Mononuclear cell (primary cell): Measurements from ENCODE around the gene TPSD1. TPM values are rescaled to one million over a fixed set of nuclear protein-coding genes. Genes with fewer than 3 reads are reported as not detected.

Experiments
- H3K27me3 ChIP-seq: 2 replicates; pipeline ENCODE4 v1.6.0; 2011; ENCODE audit warnings: low read length, control low read depth; ENCODE audit not compliant: insufficient read depth
- H3K4me1 ChIP-seq: 2 replicates; pipeline ENCODE4 v1.5.1; 2011; ENCODE audit warnings: mild to moderate bottlenecking, low read length, control low read depth; ENCODE audit not compliant: insufficient read depth
- H3K4me3 ChIP-seq: 2 replicates; pipeline ENCODE4 v1.5.1; 2011; ENCODE audit warnings: mild to moderate bottlenecking, low read length, moderate library complexity
- H3K9me3 ChIP-seq: 2 replicates; pipeline ENCODE4 v1.5.1; 2011; ENCODE audit warnings: low read depth, mild to moderate bottlenecking, control low read depth, low read length
- total RNA-seq: library from RNA; depleted of rRNA; stranded (reverse); fragments of >200 nt; gene quantifications from one replicate; pipeline ENCODE4 v1.2.3, GENCODE V29; 2012

TPSD1 gene
- total RNA-seq, 1 donor: not detected

DNA sequence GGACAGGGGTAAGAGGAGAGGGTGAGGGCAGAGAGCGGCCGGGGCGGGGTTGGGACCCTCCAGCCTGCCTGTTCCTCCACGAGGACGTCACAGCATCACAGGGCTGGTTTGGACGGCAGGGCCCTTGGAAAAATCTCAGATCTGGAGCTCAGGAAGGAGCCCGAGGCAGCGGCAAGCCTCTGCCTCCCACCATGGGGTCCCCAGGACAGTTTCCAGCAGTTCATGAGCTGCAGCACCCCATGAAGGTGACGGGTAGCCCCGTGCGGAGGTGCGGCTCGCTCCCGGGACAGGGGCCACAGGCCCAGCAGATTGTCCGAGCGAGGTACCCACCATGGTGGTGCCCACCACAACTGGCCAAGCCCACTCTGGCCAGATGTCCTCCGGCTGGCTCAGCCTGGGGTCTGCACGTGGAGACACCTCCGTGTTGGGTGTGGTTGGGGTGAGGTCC, 21.3 kb downstream of the TPSD1 start:
- Histone ChIP-seq H3K27me3 (no peaks in the 10 kb centered on the region), H3K9me3 (no peaks in the 10 kb centered on the region), H3K4me1 (no peaks in the 10 kb centered on the region), H3K4me3 (no peak overlapping the region)

DNA sequence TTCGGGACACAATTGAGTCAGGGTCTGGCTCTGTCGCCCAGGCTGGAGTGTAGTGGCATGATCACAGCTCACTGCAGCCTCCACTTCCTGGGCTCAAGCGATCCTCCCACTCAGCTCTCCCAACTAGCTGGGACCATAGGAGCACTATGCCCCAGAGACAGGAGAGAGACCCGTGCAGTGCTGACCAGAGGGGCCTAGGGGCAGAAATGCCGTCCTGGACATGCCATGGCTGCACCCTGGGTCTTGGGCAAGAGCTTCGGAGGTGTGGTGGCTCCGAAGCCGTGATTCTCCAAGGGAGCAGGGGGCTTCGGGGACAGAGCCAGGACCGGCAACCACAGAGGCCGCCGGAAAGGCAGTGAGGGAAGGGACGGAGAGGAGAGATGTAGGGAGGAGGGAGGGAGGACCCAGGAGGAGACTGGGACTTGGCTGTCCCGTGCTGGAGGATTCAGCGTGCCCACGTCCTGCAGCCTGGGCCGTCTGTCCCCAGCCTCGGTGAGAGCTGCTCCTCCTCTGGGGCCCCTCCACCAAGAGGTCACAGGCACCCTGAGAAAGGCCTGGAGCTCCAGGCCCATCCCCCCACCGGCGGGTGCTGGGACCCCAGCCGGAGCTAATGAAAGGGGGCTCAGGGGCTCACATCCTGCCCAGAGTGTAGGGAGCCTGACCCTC, 21.9 kb downstream of the TPSD1 start:
- H3K9me3 ChIP-seq: no peaks in the 10 kb centered on the region
- no peaks in the 10 kb centered on the region for H3K27me3 ChIP-seq
- H3K4me3 ChIP-seq: no peak overlapping the region
- H3K4me1 ChIP-seq: no peaks in the 10 kb centered on the region

DNA sequence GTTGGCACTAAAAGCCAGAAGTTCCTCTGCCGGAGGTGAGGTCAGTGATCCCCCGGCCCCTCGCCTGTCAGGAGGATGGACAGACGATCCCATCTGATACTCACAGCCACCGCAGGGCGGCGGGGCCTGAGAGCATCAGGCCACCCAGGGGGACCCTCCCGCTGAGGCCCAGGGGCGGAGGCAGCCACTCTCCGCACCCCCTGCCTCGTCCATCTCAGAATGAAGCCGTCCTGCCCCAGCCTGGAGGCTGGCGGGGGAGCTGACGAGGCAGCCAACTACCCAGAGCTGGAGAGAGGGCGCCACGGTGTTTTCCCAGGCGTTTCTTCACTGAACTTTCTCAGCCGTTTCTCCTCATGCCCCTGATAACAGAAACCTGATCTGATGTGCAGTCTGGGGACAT, 22.6 kb downstream of the TPSD1 start:
- Histone ChIP-seq H3K27me3 (no peaks in the 10 kb centered on the region), H3K9me3 (no peaks in the 10 kb centered on the region), H3K4me3 (no peak overlapping the region), H3K4me1 (no peaks in the 10 kb centered on the region)

DNA sequence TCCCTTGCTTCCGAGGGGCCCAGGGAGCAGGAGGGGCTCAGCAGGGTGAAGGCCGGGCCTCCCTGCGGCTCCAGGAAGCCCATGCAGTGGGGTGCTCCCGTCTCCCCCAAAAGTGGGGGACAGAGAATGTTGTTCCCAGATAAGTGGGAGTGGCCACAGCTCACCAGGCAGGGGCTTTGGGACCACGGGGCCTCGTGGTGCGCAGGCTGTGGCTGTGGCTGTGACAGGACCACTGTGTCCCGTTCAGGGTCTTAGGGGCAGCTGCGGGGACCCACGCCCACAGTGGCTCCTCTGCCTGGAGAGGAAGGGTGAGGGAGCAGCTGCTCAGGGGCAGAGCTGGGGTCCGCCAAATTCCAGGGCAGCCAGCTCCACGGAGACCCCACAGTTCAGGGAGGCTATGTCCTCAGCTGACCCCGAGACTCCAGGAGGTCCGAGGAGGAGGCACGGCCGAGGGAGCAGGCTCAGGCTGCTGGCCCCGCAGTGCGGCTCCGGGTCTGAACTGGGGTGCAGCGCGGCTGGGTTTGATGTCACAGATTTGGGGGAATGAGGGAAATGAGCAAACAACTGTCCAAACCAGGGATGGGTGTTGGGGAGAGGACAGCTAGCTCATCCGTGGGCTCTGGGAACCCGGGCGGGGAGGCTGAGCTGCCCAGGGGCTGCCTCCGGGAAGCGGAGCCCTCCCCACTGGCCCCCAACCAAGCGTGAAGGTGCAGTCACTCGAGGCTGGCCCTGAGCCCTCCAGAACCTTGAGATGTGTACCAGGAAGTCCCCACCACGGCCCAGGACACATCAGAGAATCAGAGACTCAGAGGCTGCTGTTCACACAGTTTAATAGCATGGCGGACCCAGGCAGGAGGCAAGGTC, 23.4 kb downstream of the TPSD1 start:
- Histone ChIP-seq H3K9me3 (no peaks in the 10 kb centered on the region), H3K27me3 (no peaks in the 10 kb centered on the region), H3K4me3 (no peak overlapping the region), H3K4me1 (no peaks in the 10 kb centered on the region)

DNA sequence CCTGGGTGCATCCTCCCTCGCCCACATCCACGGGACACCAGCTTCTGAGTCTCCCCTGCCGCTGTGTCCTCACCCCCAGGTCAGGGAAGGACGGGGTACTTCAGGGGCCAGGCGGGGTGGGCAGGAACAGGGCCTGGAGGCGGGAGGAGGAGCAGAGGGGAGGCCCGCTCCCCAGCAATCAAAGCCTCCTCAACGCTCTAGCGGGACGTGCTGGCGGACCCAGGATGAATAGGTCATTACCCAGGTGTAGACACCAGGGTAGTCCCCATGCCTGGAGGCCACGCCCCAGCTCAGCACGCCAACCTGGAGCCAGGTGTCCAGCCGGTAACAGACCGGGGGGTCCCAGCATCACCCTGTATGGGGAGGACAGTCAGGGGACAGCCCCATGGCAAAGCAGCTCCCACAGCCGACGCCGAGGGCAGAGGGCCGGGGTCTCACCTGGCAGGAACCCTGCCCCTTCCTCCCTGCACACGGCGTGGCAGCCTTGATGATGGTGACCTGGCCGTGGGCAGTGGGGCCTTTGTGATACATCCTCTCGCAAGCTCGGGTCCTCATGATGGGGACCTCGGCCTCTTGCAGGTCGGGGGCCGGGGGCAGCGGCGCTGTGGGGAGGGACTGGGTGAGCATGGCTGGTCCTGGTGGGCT, 24.2 kb downstream of the TPSD1 start:
- Histone ChIP-seq H3K9me3 (no peaks in the 10 kb centered on the region), H3K4me3 (no peak overlapping the region), H3K27me3 (no peaks in the 10 kb centered on the region), H3K4me1 (no peaks in the 10 kb centered on the region)

DNA sequence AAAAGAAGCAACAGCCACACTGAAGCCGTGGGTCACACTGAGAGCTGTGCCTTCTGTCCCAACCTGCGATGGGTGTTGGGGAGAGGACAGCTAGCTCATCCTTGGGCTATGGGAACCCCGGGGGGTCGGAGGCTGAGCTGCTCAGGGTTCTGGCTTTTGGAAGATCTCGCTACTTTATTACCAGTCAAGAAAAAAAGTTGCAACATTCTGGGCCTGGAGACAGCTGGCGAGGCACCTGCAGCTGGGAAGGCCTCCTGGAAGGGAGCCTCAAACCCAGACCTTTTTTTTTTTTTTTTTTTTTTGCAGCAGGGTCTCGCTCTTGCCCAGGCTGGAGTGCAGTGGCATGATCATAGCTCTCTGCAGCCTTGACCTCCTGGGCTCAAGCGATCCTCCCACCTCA, 24.9 kb downstream of the TPSD1 start:
- H3K4me3 ChIP-seq: no peak overlapping the region
- no peaks in the 10 kb centered on the region for H3K9me3 ChIP-seq
- no peaks in the 10 kb centered on the region for H3K27me3 ChIP-seq
- no peaks in the 10 kb centered on the region for H3K4me1 ChIP-seq

DNA sequence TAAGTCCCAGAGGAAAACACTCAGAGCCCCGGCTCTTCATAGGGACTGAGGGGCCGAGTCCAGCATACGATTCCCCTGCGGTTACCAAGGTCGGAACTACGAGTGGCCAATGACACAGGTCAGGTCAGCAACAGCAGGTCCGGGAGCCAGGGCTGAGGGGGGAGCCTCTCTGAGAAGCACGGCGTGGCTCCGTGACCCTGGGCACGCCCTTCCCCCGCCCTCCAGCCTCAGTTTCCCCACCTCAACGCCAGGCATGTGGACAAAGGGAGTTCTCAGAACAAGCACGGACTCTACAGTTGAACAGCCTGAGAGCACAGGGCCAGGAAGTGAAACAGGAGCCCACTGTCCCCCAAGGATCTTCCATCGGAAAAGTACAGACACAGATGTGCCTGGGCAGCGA, 25.6 kb downstream of the TPSD1 start:
- no peak overlapping the region for H3K4me3 ChIP-seq
- no peaks in the 10 kb centered on the region for H3K9me3 ChIP-seq
- no peaks in the 10 kb centered on the region for H3K4me1 ChIP-seq
- no peaks in the 10 kb centered on the region for H3K27me3 ChIP-seq

DNA sequence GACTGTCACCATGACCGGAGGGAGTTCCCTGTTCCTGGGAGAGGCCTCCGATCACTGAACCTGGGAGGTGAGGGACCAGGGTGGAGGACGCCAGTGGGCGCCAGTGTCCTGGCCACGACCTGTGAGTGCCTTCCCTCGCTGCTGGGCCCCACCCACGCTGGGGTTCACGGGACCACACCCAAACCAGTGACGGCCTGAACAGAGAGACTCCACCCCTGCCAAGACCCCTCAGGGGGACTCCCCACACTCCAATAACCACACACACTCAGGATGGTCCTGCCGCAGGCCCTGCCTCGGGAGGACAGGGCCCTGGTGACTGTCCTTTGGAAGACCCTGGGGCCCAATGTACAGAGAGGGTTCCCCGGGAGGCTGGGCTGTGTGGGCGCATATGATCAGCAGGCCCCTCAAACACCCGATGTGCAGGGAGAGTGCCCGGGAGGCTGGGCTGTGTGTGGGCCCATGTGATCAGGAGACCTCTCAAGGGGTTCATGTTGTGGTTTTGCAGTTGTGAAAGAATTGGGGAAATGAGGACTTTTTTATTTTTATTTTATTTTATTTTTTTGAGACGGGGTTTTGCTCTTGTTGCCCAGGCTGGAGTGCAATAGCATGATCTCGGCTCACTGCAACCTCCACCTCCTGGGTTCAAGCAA, 26.6 kb downstream of the TPSD1 start:
- Histone ChIP-seq H3K4me3 (no peak overlapping the region), H3K27me3 (no peaks in the 10 kb centered on the region)

DNA sequence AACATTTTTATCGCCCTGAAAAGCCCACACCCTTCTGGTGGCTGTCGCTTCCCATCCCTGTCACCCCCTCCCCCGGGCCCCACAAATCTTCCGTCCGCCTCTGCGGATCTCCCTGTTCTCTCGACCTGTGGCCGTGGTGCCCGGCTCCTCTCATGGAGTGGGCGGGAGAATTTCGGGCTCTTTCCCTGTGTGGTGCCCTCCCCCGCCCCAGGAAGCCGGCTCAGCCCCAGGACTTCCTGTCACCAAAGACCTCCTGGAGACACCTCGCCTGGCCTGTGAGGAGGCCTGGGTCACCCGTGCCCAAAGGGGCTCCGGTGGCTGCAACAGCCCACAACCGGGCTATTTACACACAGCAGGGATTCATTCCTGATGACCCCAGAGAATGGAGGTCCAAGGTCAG, 27.4 kb downstream of the TPSD1 start:
- H3K4me1 ChIP-seq: no peaks in the 10 kb centered on the region
- no peaks in the 10 kb centered on the region for H3K9me3 ChIP-seq
- H3K4me3 ChIP-seq: no peak overlapping the region
- no peaks in the 10 kb centered on the region for H3K27me3 ChIP-seq

More for the DNA sequence above, 26.6 kb downstream of the TPSD1 start:
- no peaks in the 10 kb centered on the region for H3K4me1 ChIP-seq
- H3K9me3 ChIP-seq: no peaks in the 10 kb centered on the region

DNA sequence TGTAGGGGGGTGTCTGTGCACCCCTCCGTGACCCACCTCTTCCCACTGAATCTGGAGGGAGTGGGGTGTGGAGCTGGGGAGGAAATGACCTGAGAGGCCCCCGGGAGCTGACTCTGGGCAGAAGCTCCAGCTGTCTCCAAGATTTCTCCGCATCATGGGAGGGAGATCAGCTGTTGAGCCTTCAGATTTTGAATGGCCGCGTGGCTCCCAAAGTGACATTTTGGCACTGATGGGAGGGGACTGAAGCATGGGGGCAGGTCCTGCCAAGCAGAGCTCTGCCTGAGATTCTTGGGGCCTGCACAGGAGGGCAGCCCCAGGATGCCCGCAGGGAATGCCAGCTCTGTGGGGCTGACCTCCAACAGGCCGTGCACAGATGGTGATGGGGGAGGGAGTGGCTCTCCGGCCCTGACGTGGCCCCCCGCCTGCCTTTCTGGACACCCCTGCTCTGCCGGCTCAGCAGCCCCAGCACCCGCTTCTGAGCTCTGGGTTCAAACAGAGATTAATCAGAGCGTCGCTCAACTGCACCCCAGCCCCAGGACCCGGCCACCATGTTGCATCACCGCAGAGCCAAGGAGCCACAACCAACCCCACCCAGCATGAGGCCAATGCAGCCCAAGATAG, 28.2 kb downstream of the TPSD1 start:
- no peaks in the 10 kb centered on the region for H3K9me3 ChIP-seq
- H3K27me3 ChIP-seq: no peaks in the 10 kb centered on the region
- no peaks in the 10 kb centered on the region for H3K4me1 ChIP-seq
- no peak overlapping the region for H3K4me3 ChIP-seq

DNA sequence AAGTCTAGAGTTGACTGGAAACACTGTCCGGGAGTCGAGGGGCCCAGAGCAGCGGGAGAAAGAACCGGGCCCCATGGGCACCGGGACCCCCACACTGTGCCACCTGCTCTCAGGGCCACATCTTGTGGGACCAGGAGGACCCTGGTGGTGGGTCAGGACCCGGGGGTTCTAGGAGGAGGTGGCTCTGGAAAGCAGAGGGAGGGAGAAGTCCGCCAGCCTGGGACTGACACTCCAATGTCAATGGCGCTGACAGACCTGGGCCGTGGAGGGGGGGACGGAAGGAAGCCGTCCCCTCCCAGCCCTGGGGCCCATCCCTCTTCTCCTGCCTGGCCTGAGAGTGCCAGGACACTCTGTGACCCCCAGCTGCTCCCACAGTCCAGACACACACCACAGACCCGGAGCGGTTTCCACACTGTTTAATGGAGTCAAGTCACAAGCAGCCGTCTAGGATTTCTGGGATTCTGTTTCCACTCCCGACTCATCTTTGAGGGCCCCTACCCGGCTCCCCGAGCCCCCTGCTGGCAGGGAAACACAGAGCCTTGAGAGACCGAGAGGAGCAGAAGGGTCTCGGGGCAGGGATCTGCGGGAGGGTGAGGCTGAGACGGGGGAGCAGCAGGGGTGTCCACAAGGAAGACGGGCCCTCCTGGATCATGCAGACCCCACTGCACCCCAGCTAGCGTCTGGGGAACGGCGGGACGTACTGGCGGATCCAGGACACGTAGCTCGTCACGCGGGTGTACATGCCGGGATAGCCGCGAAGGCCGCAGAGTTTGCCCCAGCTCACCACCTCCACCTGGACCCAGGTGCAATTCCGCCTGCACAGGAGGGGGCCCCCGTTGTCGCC, 30.0 kb downstream of the TPSD1 start:
- H3K4me3 ChIP-seq: no peak overlapping the region
- peaks cover 9% of the 10 kb centered on the region for H3K27me3 ChIP-seq
- H3K4me1 ChIP-seq: peaks cover 4% of the 10 kb centered on the region
- no peaks in the 10 kb centered on the region for H3K9me3 ChIP-seq

DNA sequence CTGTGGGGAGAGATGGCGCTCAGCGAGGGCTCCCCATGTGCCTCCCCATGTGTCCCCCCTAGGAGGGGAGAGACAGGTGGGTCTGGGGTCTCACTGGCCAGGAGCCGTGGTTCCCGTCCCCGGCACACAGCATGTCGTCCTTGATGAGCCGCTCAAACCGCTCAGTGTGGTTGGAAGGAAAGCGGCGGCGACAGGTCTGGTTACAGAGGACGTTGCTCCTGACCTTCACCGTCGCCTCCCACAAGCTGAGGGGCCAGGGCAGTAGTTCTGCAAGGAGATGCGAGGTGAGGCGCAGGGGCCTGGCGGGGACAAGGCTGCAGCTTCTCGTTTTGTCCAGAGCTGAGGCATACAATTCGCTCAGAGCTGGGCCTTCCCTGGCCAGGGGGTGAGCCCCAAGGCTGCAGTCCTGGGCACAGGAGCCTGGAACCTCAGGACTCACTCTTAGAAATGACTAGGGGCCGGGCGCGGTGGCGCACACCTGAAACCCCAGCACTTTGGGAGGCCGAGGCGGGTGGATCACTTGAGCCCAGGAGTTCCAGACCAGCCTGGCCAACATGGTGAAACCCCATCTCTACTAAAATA, 30.7 kb downstream of the TPSD1 start:
- H3K27me3 ChIP-seq: peaks cover 9% of the 10 kb centered on the region
- no peak overlapping the region for H3K4me3 ChIP-seq
- H3K4me1 ChIP-seq: peaks cover 4% of the 10 kb centered on the region
- H3K9me3 ChIP-seq: no peaks in the 10 kb centered on the region

DNA sequence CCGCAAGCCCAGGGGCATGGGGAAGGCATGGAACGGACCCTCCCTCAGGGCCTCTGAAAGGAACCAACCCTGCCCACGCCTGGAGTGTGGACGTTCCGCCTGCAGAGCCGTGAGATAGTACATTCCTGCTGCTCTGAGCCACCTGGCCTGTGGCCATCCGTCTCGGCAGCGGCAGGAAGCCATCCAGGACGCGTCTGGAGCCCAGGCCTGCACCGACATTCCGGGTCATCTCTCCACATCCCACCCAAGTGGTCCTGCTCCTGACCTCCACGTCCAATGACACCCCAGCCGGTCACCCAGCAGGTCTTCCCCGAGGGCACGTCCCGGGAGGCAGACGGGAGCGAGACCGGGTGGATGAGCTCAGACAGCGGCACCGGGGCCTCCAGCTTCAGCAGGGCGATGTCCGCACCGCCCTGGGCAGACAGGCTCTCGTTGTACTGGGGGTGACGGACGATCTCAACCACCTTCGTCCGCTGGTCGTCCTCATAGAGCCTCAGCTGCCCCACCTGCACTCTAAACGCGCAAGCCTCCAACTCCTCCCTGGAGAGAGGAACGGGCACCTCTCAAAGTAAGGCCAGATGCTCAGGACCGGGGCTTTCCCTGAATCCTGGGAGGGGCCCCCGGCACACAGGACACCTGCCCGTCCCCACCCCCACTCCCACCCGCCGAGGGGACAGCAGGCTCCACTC, 32.3 kb downstream of the TPSD1 start:
- Histone ChIP-seq H3K27me3 (peaks cover 9% of the 10 kb centered on the region), H3K4me1 (peaks cover 4% of the 10 kb centered on the region), H3K9me3 (no peaks in the 10 kb centered on the region), H3K4me3 (no peak overlapping the region)
